Measurements from ENCODE around the gene TXN. TPM values are rescaled to one million over a fixed set of nuclear protein-coding genes. Genes with fewer than 3 reads are reported as not detected.

The TXN gene
- total RNA-seq, 1 experiment from 2014 or later, result 280 TPM

DNA sequence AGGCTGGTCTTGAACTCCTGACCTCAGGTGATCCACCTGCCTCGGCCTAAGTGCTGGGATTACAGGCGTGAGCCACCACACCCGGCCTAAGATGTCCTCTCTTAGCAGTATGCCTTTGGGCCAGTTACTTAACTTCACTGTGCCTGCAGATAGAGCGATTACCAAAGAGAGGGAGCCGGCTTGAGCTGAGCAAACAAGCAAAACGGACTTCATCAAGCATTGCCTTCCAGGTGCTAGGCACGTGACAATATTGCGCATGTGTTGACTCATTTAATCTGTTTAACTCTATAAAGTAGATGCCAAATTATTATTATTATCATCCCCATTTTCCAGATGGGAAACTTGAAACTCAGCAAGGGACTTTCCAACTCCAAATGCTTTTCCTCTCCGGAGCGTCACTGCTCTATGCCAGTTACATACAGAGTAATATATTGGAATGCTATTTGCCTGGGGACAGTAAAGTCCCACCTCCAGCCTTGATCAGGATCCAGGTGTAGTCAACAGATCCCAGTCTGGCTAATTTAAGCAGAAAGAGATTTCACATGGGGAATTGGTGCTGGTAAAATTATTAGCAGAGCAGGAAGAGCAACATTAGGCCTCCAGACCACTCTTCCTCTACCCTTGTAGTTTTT is 42.8 kb downstream of the TXN start:
- Histone ChIP-seq H2AFZ (ENCODE audit: low read length) (no peak overlapping the region), H4K5ac (ENCODE audit: insufficient read length, low read depth, low read length) (no peak overlapping the region), H2BK120ac (ENCODE audit: low read depth, low read length, poor library complexity, severe bottlenecking) (no peak overlapping the region), H2BK5ac (ENCODE audit: insufficient read length, low read length) (no peak overlapping the region), H2BK12ac (ENCODE audit: insufficient read length, low read depth, low read length) (no peak overlapping the region), H3K9me3 (ENCODE audit: control insufficient read depth, low read depth, low read length) (no peaks in the 10 kb centered on the region), H3K4me2 (ENCODE audit: insufficient read depth, insufficient read length, low read length) (no peak overlapping the region), H3K79me1 (ENCODE audit: insufficient read depth, low read depth, low read length, poor library complexity, severe bottlenecking) (no peaks in the 10 kb centered on the region), H3K4ac (ENCODE audit: low read depth, low read length) (no peak overlapping the region), H3K18ac (ENCODE audit: insufficient read length, low read depth, low read length) (no peak overlapping the region), H3K56ac (ENCODE audit: insufficient read length, low read depth, low read length) (no peak overlapping the region), H3K79me2 (ENCODE audit: insufficient read depth, low read length) (no peaks in the 10 kb centered on the region), H3K23ac (ENCODE audit: insufficient read length, low read depth, low read length) (no peak overlapping the region), H3K27ac (ENCODE audit: insufficient read length, low read depth, low read length) (no peak overlapping the region), H3K4me1 (ENCODE audit: insufficient read depth, low read length) (no peaks in the 10 kb centered on the region), H4K20me1 (ENCODE audit: control insufficient read depth, insufficient read depth, insufficient read length) (no peaks in the 10 kb centered on the region), H4K91ac (ENCODE audit: insufficient read length, low read depth, low read length) (no peak overlapping the region), H3K23me2 (ENCODE audit: insufficient read length, low read depth, low read length, poor library complexity, severe bottlenecking) (no peaks in the 10 kb centered on the region), H2BK15ac (ENCODE audit: low read depth, low read length) (no peak overlapping the region), H3K27me3 (ENCODE audit: insufficient read depth, low read length) (no peaks in the 10 kb centered on the region), H3K14ac (ENCODE audit: insufficient read depth, low read length) (no peak overlapping the region), H3T11ph (ENCODE audit: low read length) (no peak overlapping the region), H2AK5ac (ENCODE audit: insufficient read length, low read length) (no peak overlapping the region), H3K9ac (ENCODE audit: extremely low read depth, insufficient read length, low read length) (no peak overlapping the region), H2BK20ac (ENCODE audit: low read depth, low read length, poor library complexity, severe bottlenecking) (no peak overlapping the region), H4K8ac (replicated peaks; ENCODE audit: insufficient read length, low read depth, low read length) (no peak overlapping the region)
- H3K9me3 Mint-ChIP-seq, result peaks cover 3 to 6% of the 10 kb centered on the region in 2 experiments; a peak in 4 of 5 replicates
- TF ChIP-seq CTCF (conservative IDR thresholded peaks at IDR 0.05), result no peak
- H3K4me1 Mint-ChIP-seq, result 0 out of 4 replicates have a peak, but pooled peaks cover 0 to 1% of the 10 kb centered on the region in 2 experiments
- no peak for DNase-seq
- H3K4me3 Mint-ChIP-seq, result no peak overlapping the region
- H3K27ac Mint-ChIP-seq, result no peak overlapping the region
- no CpG with 5 or more reads among the region's 10 CpGs for WGBS (ENCODE audit: extremely low coverage, insufficient read length, low lambda C conversion rate)
- H3K36me3 Mint-ChIP-seq (ENCODE audit: insufficient read depth in 1 of 3, low read depth in 3 of 3), result peaks cover 0 to 6% (median 2%) of the 10 kb centered on the region in 3 experiments; a peak in 2 of 7 replicates
- peaks cover 3% of the 10 kb centered on the region; the same call in 1 of the 2 replicates for H3K27me3 Mint-ChIP-seq (ENCODE audit: low read depth)

Measured in H9 (cell line).